HG03520 (cell line): ENCODE data around the gene DHRS7B.
"Not testable (repeated sequence)": the region's sequence is repeated elsewhere in the genome, so short reads cannot be mapped to it uniquely, and the experiment has no call there.

ENCODE experiments used
- ATAC-seq: cut with Tn5 transposase; IDR thresholded peaks from one replicate; pipeline ENCODE4 v1.9.1; 2021; ENCODE audit warnings: mild to moderate bottlenecking, moderate library complexity; ENCODE audit not compliant: unreplicated experiment

Gene DHRS7B

DNA sequence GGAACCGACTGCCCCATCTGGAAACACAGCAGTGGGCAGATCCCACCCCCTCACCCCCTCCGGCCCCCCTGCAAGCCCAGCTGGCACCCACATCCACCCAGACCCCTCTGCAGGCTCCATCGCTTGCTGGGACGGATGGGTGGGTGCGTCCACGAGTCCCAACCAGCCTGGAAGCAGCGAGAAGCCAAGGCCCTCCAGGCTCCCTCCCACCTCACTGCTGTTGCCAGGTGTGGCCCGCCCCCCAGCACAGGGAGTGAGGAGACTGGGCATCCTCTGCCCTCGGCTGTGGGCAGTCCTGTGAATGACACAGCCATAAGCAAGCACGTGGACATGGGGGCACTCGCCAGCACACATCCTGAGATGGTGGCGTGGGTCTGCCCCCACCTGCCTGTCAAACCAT, 75.7 kb downstream of the DHRS7B start:
- ATAC-seq: no peak

DNA sequence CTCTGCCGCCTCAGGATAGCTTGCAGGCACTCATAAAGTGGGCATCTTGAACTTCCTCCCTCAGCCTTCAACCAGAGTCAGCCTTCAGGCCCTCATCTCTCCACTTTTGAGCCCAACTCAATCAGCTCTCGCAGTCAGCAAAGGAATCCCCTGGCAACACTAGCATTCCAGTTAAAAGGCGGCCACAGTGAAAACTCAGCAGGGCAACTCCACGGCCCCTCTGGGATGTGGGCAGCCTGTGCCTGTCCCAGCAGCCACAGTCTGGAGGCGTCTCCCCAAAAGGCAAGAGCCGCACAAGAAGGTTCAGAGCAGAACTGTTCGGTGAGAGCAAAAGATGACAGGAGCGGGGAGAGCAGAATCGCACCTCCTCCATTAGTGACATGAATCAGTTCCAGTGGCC, 78.2 kb downstream of the DHRS7B start:
- no peak for ATAC-seq

DNA sequence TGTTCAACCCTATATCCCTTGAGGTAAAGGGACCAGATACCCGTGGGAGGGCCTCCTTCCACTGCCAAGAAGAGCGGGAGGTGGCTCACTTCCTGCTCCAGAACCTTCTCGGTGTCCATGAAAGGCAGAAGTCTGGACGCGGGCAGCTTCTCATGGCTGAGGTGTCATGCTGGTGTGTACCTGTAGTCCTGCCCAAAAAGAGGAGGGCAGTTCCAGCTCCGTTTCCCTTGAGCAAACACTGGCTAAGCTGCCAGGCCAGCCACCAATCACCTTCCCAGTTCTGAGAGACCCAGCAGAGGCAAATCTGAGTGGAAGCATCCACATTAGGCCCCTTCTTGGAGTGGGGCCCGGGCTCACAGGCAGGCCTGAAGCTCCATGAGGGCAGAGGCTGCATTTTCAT, 81.6 kb downstream of the DHRS7B start:
- no peak for ATAC-seq

DNA sequence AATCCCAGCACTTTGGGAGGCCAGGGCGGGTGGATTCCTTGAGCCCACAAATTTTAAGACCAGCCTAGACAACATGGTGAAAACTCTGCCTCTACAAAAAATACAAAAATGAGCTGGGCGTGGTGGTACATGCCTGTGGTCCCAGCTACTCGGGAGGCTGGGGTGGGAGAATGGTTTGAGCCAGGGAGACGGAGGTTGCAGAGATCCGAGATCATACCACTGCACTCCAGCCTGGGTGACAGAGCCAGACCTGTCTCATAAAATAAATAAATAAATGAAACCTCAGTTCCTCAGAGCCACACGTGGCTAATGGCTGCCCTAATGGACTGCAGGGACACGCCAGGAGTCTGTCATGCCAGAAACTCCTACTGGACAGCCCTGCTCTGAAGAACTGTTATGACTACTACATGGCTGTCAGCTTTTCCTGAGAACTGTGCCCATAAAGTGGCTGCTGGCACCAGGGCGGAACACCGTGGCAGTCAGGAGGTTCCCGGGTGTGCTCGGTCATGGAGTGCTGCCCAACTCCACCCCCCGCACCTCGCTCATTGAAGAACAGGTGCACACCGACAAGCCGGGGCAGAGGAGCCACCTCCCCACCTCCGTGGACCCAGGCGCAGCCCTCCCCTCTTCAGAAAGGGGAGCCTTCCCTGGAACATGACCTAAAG, 82.9 kb downstream of the DHRS7B start:
- no peak for ATAC-seq

DNA sequence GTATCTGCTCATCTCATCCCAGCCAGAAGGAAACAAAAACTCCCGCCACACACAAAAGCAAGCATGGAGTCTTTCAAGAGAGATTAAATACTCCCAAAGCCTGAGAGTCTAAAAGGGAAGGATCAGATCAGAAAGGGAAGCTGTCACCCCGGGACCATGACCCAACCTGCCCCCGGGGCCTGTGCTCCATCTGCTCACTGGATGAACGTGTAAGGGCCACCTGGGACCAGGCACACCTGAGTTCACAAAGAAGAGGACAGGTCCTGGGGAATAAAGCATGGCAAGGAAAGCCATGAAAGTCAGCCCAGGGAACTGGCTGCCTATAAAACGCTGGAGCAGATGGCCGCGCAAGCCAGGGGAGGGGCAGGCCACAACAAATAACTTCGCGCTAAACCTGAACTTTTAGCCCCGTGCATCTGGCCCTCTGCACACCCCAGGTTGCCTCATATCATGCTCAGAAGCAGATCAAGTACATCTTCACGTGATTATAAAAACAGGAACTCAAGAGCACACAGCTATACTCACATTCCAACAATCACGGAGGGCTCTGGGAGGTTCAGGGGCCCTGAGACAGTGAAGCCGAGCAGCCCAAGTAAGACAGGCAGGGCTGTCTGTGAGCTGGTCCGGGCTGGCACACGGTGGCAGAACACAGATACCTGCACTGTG, 83.8 kb downstream of the DHRS7B start:
- ATAC-seq: no peak

DNA sequence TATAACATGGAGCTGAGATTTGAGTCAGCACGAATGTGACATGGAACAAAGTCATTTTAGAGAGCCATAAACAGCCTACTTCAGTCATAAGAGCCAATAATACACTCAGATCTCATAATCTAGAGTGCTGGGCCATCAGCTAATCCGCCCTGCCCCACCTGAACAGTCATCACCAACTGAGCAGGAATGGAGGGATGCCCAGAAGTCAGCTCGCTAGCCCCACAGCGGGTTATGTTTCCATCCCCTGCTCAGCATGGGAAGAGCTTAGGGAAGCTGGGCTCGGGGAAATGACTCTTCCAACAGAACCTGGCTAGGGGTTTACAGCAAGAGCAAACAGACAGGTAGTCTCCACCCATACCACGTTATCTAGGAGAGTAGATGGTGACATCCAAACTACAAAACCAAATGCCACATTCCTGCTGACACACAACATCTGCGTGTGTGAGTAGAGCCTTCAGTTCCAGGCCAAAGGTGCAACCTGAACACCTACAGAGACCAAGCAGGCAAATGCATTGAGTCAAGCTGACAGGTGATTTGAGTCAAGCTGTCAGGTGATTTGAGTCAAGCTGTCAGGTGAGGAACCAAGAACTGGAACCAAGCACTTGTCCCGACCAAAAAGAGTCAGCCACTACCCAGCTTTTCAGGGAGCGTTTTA, 85.2 kb downstream of the DHRS7B start:
- ATAC-seq: no peak

DNA sequence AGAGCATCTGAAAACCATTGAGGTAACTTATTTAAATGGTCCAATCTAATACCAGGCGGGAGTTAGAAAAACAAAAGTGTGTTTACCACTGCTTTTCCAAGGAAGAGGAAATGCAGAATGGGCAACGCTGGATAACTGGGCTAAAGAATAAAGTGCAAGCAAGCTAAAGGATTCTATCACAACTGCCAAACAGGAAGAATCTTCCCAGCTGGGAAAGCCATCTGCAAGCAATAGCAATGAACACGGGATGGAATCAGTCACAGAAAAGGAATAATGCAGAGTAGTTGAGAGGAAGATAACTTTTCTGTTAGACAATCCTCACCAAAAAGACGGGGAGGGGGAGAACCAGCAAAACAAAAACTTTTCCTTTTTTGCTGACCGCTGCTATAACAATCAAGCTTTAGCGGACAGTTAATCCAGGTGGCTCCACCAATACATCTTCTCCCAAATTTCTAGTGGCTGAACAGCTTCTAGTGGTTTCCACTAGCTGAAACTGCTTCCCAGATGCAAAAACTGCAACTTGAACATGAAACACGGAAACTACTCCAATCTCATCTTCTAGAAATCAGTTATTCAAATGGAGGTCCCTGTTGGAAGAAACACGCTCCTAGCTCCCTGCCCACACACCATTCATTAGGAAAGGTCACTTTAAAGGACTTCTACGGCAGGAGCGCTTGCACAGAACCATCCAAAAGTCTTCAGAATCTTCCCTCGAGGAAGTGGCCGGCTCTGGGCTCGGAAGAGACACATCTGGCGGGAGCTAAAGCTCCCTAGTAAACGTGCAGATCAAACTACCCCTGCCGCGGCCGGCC, 86.3 kb downstream of the DHRS7B start:
- ATAC-seq: no peak

DNA sequence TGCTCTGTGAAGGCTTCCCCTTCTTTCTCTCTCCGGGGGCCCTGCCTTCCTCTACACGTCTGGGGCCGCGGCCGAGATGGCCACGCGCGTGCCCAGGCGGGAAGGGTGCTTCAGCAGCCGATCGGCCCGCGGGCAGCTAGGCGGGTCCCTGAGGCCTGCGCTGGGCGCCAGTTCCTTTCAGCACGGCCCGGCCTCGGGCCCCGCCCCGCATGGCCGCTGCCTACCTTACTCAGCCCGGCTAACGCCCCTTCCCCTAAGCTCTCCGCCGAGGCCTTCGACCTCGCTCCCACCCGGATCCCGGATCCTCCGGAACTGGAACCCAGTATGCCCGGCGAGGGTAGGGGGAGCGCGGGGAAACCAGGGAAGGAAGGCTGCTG, 86.9 kb downstream of the DHRS7B start:
- peak; percentile 6 for ATAC-seq

DNA sequence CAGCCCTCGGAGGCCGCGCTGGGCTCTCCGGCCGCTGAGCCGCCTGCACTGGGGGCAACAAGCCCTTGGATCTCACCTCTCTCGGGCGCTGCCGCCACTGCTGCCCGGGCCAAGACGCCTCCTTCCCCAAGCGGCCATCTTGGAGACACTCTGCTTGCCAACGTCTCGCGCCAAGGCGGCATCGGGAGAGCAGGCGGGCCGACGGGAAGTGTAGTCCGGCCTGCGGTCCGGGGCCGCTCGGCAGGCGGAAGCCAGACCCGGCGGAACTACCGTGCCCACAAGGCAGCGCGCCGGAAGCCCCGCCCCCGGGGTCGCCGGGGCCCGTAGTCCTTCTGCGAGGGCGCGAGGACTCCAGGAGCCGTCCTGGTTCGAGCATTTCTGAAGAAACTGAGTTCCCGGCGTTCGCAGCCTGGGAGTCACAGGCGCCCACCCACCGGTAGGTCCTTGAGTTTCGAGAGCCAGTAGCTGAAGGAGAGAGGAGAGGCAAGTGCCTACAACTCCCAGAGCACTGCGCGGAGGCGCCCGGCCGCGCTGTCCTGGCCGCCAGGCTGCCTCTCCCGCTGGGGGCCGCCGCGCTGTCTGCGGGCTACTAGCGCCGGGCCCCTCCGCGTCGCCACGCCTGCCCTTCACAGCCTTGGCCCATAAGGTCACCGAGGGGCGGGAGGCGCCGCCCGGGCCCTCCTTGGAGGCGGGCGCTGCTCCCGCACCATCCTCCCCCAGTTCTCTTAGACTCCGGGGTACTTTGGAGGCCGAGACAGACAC, 87.4 kb downstream of the DHRS7B start, which contains the start of gene TMEM11:
Gene TMEM11 (minus strand): TSS at position 147 of the 762 bp plus-strand sequence. CDS start 9 bp downstream, at position 138.
- peak; percentile 90 for ATAC-seq

DNA sequence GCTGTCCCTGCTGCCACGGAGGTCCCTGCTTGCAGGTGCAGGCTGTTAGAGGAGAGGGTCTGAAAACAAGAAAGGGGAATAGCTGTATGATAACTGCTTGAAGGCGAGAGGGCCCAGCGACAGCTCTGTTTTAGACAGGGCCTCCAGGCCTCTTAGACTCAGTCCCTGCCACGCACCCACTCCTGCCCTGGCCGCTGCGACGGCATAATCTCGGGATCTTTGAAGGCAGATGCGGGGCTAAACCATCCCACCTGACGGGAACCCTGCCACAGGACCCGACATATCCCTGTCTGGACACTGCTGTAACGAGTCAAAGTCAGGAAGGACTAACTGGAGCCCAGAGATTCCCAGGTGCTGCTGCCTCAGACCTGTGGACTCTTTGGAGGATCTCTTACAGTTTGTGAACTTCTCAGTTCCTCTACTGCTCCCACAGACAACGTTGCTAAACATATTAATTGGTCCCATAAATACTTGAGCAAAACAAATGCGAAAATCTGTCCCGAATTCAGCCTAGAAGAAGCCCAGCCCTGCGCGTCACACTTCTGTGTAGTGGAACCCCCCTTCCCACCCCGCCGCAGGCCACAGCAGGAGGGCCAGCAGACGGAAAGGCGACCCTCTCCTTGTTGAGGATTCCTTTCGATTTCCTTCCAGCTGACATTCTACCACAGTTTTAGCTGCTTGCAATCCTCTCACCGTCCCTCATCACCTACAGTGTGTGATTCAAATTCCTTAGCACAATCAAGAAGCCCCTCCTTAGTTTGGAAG, 88.2 kb downstream of the DHRS7B start:
- ATAC-seq: peak; percentile 20

DNA sequence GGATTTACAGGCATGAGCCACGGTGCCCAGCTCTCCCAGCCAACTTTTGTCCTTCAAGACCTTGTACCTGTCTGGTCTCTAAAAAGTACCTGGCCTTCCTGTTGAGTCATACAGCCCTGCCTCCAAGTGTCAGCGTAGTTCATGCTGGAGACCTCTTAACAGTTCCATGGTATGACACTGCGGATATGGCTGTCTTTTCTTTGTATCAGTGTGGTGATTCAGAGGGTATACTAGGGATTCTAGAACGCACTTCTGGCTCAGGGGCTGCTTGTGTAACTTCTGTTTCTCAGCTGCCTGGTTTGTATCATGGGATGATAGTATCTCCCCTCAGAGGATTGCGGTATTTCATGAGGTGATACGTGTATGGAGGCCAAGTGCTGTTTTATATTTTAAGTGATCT, 89.2 kb downstream of the DHRS7B start:
- ATAC-seq: no peak

DNA sequence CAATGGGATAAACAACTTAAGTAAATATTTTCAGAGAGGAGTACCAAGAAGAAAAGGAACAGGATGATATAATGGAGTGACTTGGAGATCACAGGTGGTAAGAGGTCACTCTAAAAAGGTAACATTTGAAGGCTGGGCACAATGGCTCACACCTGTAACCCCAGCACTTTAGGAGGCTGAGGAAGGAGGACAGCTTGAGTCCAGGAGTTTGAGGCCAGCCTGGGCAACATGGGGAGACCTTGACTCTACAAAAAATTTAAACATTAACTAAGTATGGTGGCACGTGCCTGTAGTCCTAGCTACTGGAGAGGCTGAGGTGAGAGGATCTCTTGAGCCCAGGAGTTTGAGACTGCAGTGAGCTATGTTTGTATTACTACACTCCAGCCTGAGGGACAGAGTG, 90.6 kb downstream of the DHRS7B start:
- ATAC-seq: no peak

DNA sequence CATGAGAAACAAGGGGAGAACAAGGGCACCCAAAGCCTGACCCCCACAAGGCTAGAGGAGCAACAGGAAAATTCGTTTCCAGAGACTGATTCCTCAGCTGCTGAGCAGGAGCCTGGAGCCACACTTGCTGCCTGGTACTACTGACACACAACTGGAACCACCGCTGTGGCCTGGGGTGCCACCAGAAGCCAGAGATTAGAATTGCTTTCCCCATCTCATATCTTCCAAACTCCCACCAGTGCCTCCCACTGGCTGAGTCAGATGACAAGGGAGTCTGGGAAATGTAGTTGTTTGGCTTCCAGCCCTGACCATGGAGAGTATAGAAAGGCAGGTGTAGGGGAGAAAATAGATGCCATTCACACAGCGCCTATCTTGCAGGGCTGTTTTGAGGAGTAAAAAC, 91.3 kb downstream of the DHRS7B start:
- ATAC-seq: no peak

DNA sequence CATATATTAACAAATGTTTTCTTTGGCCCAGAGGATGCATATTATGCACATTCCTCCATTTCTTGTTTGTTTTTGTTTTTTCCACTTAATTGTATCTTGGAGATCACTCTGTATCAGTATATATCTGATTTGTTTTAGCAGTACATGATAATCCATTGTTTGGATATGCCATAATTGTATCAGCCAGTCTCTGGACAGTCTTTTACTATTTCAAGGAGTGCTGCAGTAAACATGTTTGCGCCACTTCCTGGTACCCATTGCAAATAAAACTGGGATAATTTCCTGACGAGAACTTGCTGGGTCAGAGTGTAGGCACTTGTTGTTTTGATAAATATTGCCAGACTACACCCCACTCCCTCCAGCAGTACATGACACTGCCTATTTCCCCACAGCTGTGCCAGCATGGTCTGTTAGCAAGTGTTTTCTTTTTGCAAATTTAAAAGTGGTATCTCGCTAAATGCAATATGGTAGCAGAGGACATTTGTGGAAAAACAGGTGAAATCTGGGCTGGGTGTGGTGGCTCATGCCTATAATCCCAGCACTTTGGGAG, 92.1 kb downstream of the DHRS7B start:
- no peak for ATAC-seq

DNA sequence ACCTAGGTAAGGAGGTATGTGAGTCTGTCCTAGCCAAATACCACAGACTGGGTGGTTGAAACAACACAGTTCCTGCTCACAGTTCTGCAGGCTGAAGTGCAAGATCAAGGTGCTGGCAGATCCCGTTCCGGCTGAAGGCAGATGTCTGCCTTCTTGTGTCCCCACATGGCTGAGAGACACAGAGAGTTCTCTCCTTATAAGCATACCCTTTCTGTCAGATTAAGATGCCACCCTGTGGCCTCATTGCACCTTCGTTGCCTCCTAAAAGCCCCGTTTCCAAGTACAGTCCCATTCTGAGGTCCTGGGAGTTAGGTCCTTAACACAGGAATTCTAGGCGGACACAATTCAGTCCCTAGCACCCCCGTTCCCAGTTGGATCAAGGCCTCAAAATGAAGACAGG, 96.3 kb downstream of the DHRS7B start:
- ATAC-seq: no peak

DNA sequence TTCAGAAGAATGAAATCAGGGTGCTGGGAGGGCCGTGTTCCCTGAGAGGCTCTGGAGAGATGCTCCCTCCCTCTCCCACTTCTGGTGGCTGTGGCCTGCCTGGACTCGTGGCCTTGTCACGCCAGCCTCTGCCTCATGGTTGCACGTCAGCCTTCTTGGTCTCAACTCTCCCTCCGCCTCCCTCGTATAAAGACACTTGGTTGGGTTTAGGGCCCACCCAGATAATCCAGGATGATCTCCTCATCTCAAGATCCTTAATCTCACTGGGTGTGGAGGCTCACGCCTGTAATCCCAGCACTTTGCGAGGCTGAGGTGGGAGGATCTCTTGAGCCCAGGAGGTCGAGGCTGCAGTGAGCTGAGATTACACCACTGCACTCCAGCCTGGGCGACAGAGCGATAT, 100.5 kb downstream of the DHRS7B start:
- ATAC-seq: not testable (repeated sequence)

DNA sequence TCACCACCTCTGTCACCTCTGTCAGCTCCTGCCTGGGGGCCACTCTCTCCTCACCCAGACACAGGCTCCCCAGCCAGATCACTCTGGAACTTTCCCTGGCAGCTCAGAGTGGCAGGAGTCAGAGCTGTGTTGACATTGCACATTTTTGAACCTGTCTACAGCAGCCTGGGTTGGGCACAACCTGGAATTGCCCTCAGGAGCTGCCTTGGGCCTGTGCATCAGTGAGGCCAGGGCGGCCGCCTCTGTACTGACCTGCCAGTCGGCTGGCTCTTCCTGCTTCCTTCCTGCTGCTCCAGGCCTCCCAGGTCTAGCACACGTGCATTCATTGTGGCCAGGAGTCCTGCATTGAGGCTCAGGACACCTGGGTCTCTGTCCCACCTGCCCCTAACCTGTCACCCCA, 101.3 kb downstream of the DHRS7B start:
- no peak for ATAC-seq

DNA sequence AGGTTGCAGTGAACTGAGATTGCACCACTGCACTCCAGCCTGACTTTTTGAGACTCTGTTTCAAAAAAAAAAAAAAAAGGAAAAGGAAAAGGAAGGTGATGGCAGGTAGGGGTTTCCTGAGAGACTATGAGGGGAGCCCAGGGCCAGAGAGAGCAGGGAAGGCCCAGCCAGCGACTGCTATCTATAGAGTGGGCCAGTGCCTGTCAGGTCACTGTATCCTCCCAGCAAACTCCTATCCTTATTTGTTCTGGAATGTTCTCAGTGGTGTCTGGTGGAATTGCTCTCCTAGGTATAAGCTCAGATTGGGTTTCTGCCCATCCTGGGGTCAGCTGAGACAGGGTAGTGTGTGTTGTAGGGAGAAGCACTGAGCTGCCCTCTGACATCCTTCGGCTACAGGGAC, 102.1 kb downstream of the DHRS7B start:
- ATAC-seq: no peak

DNA sequence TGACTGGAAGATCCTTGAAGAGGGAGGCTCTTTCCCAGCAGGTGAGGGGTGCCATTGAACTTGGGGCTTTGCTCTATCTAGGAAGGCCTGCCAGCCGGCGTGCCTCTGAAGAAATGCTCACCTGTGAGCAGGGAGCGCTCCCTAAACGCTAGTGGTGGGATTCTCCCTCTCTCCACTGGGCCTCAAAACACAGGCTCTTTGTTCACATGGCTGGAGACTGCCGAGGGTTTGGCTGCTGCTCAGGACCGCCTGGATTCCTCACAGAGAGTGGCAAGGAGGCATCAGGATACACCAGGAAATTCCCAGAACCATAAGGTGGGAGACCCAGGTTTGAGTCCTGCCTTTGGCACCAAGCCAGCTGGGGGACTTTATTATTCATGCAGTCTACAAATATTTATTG, 104.8 kb downstream of the DHRS7B start:
- ATAC-seq: no peak
